Brain pericyte (primary cell): ENCODE data around the gene SPC24.
"Not testable (repeated sequence)": the region's sequence is repeated elsewhere in the genome, so short reads cannot be mapped to it uniquely, and the experiment has no call there.

Experiments used
- DNase-seq: peaks from one replicate; pipeline ENCODE4 v3.0.0-alpha.2; 2012; ENCODE audit warnings: low read depth, low spot score

SPC24 gene

GRCh38 chr19:11130824-11131455 lies 24.6 kb downstream of the SPC24 start:
- DNase-seq: no peak

GRCh38 chr19:11127905-11128304 lies 27.7 kb downstream of the SPC24 start:
- DNase-seq: no peak

- no peak for DNase-seq
Observed at GRCh38 chr19:11125994-11126685, 29.4 kb downstream of the SPC24 start.

- DNase-seq: not testable (repeated sequence)
Observed at GRCh38 chr19:11124157-11124556, 31.4 kb downstream of the SPC24 start.

- DNase-seq: no peak
Observed at GRCh38 chr19:11123114-11123513, 32.5 kb downstream of the SPC24 start.

GRCh38 chr19:11121963-11122362 lies 33.6 kb downstream of the SPC24 start:
- not testable (repeated sequence) for DNase-seq

- DNase-seq: no peak
Observed at GRCh38 chr19:11116507-11116906, 39.1 kb downstream of the SPC24 start.

GRCh38 chr19:11115895-11116446 lies 39.6 kb downstream of the SPC24 start:
- no peak for DNase-seq

- no peak for DNase-seq
Observed at GRCh38 chr19:11115042-11115441, 40.5 kb downstream of the SPC24 start.

- no peak for DNase-seq
Observed at GRCh38 chr19:11113140-11113708, 42.4 kb downstream of the SPC24 start.

GRCh38 chr19:11111771-11112144 lies 43.8 kb downstream of the SPC24 start:
- no peak for DNase-seq

- no peak for DNase-seq
Observed at GRCh38 chr19:11111117-11111770, 44.3 kb downstream of the SPC24 start.

GRCh38 chr19:11108746-11109145 lies 46.8 kb downstream of the SPC24 start:
- no peak for DNase-seq

GRCh38 chr19:11106477-11106876 lies 49.1 kb downstream of the SPC24 start:
- DNase-seq: no peak

- DNase-seq: no peak
Observed at GRCh38 chr19:11105014-11105636, 50.5 kb downstream of the SPC24 start.

- not testable (repeated sequence) for DNase-seq
Observed at GRCh38 chr19:11103667-11104066, 51.9 kb downstream of the SPC24 start.

- no peak for DNase-seq
Observed at GRCh38 chr19:11102944-11103343, 52.6 kb downstream of the SPC24 start.

GRCh38 chr19:11101057-11101456 lies 54.5 kb downstream of the SPC24 start:
- DNase-seq: no peak

- no peak for DNase-seq
Observed at GRCh38 chr19:11100049-11100448, 55.5 kb downstream of the SPC24 start.

GRCh38 chr19:11098861-11099260 lies 56.7 kb downstream of the SPC24 start:
- no peak for DNase-seq

- no peak for DNase-seq
Observed at GRCh38 chr19:11098327-11098726, 57.3 kb downstream of the SPC24 start.

GRCh38 chr19:11097367-11097766 lies 58.2 kb downstream of the SPC24 start:
- DNase-seq: not testable (repeated sequence)
